NOMO-1 treated with dmso at 0.1 percent for 144 hours (cell line): ENCODE measurements around the gene LYPLAL1.
A peak's percentile ranks its signal among the peaks of the same experiment; 100 is the strongest.

Source experiments
- DNase-seq: peaks from one replicate; lab custom pipeline; 2025; ENCODE audit not compliant: unreplicated experiment; lab: John Stamatoyannopoulos, UW

Gene LYPLAL1

DNA sequence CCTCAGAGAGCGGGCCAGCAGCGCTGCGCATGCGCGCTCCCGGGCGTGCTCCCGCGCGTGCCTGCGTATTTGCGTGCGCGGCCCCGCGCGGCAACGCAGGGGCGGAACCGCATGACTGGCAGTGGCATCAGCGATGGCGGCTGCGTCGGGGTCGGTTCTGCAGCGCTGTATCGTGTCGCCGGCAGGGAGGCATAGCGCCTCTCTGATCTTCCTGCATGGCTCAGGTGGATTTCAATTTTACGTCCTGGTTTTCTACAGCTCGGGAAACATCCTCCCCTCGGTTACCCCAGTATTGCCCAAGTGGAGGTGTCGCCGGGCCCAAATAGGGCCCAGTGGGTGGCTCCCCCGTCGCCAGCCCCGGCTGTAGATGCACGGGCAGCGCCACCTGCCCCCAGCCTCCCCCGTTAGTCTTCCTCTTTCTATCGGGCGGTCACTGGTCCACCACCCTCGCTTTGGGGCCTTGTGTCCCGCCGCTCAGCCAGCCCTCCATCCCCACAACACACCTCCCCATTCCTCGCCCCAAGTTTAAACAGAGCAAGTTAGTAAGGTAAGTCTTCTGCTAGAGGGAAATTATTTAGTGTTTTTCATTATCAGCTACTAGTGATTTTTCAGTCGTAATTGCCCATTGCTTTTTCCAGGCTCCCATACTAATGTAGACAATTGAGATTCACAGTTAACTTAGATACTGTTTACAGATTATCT lies at the start of gene LYPLAL1:
Gene LYPLAL1 (plus strand): TSS at position 121 of the 702 bp plus-strand sequence. CDS start 13 bp downstream, at position 134.
- DNase-seq = peak; percentile 73

DNA sequence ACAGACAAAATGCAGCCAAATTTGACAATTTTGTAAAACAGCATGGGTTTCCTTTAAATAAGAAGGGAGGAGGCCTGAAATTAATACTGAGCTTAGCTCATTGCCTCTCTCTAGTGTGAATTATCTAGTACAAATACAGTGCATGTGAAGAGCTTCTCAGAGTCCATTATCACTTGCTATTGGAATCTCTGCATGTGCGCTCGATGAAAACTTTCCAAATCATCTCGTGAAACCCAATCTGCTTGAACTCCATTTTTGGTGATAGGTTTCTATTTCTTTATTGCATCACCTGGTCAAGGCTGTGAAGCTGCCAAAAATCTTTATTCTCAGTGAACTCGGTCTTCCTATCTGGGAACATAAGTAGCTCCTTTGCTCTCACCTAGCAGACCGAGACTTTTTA lies 49.5 kb upstream of the LYPLAL1 start:
- no peak for DNase-seq

- no peak for DNase-seq
Observed at GRCh38 chr1:219125342-219125741, 48.3 kb upstream of the LYPLAL1 start.

- DNase-seq = no peak
Observed at GRCh38 chr1:219126377-219126776, 47.3 kb upstream of the LYPLAL1 start.

GRCh38 chr1:219128957-219129356 lies 44.7 kb upstream of the LYPLAL1 start:
- no peak for DNase-seq

- no peak for DNase-seq
Observed at GRCh38 chr1:219130366-219130935, 43.2 kb upstream of the LYPLAL1 start.

GRCh38 chr1:219132939-219133338 lies 40.7 kb upstream of the LYPLAL1 start:
- no peak for DNase-seq

GRCh38 chr1:219138747-219139146 lies 34.9 kb upstream of the LYPLAL1 start:
- no peak for DNase-seq

DNA sequence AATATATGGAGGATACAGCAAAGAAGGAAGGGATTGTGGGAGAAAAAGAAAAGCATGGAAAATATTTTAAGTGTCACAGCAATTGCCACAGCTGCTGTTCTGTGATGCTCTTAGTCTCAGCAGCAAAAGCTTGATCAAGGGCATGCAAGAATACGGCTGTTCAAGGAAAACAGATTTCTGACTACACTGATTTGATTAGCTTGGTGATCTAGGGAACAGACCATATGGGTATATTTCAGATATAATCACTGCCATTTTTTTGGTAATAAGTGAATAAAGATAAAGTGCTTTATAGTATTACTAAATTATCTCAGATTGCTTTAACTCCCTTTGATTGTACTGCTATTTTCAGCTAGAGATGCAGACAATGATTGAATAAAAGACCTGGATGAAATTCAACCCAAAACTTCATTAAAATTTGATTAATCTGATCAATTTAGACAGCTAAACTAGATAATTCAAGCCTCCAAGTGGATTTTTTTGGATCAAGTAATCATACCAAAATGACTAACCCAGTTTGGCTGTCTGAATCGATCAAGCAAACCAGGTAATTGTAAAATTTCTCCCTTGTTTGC lies 33.3 kb upstream of the LYPLAL1 start:
- DNase-seq = no peak

- DNase-seq = no peak
Observed at GRCh38 chr1:219143735-219144134, 29.9 kb upstream of the LYPLAL1 start.

DNA sequence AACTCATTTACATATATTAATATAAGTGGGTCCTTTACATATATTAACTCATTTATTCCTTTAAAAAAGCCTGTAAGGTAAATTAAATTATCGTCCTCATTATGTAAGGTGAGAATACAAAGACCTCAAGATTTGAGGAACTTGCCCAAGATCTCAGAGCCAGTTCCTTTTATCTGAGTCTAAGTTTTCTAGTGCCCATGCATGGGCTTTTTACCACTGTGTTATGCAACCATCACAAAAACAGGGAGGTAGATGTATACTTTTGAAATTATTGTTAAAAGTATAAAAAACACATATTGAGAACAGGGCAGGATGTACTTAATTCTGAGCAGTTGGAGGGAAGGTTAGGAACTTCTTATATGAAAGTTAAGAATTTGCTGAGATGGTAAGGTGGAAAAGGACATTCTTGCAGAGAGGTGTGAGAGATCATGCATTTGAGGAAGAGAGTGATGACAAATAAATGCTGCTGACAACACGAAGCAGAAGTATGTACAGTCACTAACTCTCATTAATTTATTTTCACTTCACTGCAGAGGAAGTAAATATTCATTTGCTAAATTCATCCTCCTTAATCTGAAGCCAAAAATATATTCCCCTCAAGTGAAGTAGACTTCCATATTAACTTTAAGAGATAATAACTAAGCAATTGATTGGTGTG lies 28.9 kb upstream of the LYPLAL1 start:
- DNase-seq = peak; percentile 85

DNA sequence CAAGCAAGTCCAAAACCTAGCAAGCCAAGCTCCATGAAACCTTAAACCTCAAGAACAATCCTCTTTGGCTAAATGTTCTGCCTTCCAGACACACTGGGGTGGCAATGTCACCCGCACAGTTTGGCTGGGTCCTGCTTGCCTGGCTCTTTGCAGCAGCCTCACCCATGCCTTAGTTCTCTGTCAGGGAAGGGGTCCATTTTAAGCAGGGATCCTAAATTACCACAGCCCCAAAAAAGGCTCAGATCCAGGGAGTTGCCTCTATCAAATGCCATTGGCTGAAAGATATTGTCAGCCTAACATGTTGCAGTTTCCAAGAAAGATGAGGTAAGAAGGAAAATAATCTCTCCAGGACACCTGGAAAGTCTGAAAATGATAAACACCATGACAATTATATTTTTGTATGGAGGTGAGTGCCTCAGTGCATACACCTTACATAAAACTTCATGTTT lies 26.1 kb upstream of the LYPLAL1 start:
- no peak for DNase-seq

DNA sequence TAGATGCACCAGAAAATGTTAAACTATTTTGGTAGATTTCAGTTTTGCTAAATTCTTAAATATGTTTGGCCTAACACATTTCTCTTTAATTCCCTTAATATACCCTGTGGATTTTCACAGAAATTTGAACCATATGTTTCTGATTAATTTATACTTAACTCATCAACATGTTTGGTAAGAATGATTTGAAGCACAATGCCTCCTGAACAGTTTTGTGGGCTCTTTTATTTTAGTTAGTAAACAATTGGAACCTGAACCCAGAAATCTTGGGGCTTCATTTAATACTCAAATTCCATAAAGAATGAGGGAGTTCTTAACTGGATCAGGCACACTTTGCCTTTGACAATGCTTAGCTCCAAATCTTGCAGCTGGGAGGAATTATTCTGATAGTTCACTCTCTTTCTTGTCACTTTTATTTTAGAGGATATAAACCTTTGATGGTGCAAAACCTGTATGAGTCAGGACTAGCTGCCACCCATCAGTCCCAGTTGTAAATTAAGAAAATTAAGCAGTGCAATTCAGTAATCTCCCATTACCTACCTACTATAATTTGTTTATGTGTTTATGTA lies 24.6 kb upstream of the LYPLAL1 start:
- DNase-seq = no peak

GRCh38 chr1:219149953-219150352 lies 23.7 kb upstream of the LYPLAL1 start:
- no peak for DNase-seq

DNA sequence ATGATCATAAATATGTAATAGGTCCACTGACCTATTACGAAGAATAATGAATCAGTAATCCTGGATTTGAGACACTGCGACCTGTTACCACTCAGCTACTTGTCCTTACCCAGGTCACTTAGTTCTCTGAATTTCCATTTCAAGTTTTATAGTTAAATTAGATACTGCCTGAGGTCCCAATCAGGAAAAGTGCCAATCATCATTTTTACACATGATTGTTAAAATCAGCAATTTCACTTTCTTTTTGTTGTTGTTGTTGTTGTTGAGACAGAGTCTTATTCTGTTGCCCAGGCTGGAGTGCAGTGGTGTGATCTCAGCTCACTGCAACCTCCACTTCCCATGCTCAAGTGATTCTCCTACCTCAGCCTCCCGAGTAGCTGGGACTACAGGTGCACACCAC lies 22.8 kb upstream of the LYPLAL1 start:
- DNase-seq = no peak

DNA sequence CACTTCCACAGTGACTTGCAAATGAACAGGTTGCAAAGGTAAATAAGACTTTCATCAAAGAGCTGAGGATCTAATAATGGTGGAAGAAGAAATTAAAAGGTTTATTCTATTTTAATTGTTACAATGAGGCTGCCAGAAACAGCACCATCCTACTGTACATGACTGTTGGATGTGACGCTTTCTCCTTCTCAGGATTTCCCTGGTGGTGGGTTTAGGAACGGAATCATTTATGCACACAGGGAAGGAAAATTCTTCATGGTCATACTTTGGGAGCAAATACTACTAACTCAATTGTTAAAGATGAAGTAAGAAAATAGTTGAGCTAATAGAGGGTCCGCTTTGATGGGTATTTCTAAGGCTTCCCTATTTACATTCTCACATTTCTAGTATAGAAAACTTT lies 22.2 kb upstream of the LYPLAL1 start:
- no peak for DNase-seq

DNA sequence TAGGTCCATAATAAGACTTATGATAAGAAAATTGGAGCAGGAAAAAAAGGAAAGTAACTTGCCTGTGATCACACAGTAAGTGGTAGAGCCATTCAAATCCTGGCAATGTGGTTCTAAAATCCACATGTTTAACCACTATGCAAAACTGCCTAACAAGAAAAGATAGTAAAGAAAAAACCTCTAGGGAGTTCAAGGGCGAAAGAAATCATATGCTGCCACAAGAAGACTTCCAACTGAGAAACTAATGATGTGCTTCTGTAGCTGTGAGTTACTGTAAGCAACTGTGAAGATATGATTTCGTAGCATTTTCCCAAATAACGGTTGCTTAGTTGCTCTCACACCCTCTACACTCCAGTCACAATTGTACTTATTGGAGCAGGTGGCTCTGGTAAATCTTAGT lies 20.9 kb upstream of the LYPLAL1 start:
- DNase-seq = no peak

- DNase-seq = no peak
Observed at GRCh38 chr1:219153723-219154122, 20.0 kb upstream of the LYPLAL1 start.

DNA sequence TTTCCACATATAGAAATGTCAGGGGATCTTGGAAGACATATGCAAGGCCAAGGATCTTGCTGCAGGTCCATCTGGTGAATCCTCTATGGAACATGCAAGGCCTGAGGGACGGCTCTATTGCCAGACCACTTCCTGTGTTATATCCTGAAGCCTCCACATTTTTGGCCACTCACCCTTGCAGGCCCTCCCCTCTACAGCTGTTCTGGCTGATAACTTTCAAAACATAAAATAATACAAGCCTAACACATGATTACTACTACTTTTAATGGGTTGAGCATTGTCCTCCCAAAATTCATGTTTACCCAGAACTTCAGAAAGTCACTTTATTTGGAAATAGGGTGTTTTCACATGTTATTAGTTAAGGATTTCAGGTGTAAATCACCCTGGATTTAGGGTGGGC lies 18.5 kb upstream of the LYPLAL1 start:
- no peak for DNase-seq

- no peak for DNase-seq
Observed at GRCh38 chr1:219159946-219160645, 13.6 kb upstream of the LYPLAL1 start.

DNA sequence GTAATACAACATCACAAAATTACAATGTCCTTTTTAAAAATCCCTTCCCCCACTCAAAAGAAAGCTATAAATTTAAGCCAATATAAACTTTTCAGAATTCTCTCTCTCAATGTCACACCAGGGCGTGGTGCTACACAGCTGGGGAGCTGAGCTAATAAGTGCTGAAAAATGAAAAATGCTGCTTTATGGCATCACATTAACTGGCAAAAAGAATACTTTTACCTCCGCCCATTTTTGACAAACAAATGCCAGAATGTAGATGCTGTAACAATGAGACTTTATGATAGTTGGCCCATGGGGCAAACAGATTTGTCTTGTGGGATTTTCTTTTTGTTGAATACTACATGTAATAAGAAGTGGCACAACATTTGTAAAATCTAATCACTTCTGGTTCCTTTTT lies 12.7 kb upstream of the LYPLAL1 start:
- DNase-seq = no peak
